Superior temporal gyrus (tissue), 1 donor: Measurements from ENCODE around the gene SPSB1.

Experiments
- DNase-seq: peaks from one replicate; pipeline ENCODE4 v3.0.0-alpha.2; 2016; ENCODE audit errors: extremely low spot score

SPSB1 gene

DNA sequence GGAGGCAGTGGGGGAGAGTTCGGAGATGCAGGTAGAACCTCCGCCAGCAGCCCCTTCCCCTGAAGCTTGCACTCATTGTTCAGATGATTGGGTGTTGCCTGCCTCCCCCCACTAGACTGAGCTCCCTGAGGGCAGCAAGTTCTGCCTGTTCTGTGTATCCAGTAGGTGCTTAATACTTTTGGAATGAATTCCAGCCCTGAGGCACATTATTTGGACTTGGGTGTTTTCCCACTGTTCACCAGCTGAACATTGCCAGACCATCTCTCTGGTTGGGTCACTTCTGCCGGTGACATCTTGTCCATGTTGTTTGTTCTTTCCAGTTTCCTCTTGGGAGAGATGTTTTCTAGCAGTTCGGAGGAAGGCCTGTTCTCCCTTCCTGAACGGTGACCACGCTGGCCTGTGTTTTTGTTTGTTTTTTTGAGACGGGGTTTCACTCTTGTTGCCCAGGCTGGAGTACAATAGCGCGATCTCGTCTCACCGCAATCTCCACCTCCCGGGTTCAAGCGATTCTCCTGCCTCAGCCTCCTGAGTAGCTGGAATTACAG lies 48.7 kb downstream of the SPSB1 start:
- no peak for DNase-seq

DNA sequence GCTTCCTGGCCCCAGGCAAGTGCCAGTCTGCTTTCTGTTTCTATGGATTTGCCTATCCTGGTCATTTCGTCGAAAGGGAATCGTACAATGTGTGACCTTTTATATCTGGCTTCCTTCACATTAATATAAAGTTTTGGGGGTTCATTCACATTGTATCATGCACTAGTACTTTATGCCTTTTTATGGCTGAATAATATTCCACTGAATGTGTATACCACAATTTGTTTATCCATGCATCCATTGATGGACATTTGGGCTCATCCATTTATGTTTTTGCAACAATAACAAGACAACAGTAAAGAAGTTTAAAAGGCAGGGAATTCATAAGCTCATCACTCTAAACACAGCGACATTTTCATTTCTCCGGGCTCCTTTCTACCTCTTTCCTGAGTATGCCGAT lies 50.6 kb downstream of the SPSB1 start:
- DNase-seq, result no peak

DNA sequence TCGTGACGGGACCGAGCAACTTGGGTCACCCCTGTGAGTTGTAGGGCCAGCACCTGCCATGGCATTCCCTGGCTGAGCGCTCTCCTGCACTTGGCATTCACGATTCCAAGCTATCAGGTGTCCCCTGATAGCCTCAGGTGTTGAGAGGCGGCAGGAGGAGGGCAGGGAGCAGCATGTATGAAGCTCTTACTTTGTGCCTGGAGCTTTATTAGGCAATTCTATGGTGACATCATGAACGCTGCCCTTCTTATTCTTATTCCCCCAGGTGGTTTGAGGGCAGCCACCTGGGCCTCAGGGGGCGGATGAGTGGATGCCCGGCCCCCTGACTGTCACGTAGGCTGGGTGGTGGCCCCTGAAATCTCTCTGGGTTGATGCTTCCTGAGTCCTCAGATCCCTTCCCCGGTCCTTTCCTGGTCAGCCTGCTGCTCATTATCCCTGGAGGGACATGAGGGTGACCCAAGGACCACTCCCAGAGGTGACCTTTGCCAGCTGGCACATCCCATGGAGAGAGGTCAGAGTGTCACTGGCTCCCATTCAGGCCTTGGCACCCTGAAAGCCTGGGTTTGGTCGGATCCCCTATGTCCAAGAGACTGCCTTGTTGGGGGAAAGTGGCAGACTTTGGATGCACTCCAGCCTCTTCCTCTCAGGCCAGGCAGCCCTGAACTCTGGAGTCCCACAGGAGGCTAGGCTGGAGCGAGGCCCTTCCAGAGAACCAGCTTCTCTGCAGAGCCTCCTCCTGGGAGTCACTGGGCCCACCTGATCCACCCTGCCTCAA lies 51.9 kb downstream of the SPSB1 start:
- DNase-seq, result no peak

DNA sequence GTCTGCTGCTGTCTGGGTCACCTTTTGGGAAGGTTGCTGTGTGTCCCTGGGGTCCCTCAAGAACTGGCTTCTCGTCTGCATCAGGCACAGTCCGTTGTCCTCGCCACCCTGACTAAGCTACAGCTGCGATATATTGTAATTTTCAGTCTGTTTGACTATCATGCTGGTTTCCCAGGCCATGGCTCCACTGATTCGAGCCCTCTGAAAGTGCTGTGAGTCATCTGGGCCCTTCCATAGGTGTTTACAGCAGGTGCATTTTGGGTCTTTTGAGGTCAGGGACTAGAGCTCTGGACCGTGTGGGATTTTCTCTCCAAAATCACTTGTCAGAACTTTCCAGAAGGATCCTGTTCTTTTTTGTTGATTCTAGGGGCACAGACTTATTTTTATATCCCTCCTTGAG lies 52.8 kb downstream of the SPSB1 start:
- no peak for DNase-seq

DNA sequence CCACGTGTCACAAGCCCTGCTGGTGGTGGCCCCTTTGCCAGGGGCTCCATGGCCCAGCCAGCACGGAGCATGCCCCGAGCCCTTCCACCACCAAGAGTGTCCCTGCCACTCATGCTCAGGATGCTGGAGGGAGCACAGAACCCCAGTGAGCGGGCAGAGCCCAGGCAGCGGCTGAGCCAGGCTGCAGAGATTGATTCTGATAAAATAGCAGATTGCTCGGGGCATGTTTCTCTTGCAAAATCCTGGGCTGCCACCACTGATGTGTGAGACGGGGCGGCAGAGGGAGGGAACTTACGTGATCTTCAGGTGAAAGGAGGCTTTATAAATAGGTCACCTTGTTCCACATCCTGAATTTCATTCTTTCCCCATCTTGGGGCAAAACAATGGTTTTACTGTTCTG lies 53.2 kb downstream of the SPSB1 start:
- no peak for DNase-seq

DNA sequence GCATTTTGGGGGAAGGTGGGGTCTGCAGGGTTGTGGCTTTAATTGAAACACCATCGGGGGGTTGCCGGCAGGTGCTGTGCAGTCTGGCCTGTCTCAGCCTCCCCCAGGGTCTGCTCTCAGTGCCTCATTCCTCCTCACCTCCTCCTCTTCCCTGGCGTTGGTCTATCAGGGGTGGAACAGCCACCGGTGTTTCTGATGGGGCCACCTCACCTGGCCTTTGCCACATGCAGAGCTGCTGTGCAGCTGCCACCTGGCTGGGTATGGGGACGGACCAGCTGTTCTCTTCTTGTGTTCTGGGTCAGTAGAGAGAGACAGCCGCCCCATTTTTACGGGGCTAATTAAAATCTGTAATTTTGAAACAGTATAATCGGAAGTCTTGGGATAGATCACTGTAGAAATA lies 53.9 kb downstream of the SPSB1 start:
- no peak for DNase-seq

DNA sequence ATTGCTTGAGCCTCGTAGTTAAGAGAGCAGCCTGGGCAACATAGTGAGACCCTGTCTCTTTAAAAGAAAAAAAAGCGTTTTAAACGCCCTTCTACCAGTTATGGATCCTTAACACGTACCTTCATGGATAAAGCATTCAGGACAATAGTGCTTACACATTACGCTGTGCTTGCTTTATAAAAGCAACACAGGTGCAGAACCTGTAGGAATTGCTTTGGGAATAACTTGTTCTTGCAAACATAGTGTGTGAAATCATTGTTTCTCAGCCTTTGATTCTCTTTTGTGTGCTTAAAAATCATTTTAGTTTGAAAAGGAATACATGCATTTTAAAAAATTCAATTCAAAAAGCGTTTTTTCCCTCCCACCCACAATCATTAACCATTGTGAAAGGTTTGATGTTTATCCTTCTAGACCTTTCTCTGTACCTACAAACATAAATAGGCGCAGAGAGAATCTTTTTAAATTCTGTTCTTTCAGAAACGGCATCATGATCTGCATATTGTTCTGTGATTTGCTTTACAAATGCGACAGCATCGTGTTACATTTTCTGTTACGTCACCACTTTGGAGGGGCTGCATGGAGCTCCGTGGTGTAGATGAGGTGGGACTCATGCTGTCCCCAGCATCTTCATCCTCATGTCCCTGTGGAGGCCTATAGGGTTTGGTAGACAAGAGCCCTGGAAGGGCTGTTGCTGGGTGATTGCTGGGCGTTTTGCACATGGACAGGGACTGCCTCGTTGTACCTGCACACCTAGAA lies 54.6 kb downstream of the SPSB1 start:
- no peak for DNase-seq

DNA sequence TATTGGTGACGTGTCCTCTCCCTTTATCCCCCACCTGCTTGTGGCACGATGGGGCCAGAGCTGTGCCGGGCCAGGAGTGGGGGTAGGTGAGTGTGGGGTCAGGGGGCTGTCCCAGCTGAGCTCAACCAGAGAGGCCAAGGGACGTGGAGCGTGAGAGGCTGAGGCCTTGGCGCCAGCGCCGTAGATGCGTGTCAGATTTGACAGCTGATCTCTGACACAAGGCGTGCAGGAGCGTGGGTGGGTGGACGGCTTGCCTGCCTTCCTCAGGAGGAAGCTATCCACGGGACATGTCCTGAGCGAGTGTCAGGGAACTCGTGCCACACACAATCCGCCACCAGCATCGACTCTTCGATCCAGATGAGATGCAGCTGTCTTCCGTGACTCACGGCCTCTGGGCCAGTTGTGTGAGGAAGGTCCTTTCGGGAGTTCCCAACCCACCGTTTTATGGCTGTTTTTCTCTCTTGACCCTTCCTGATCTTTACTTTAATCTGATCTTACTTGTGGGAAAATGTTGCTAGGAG lies 56.7 kb downstream of the SPSB1 start:
- no peak for DNase-seq

DNA sequence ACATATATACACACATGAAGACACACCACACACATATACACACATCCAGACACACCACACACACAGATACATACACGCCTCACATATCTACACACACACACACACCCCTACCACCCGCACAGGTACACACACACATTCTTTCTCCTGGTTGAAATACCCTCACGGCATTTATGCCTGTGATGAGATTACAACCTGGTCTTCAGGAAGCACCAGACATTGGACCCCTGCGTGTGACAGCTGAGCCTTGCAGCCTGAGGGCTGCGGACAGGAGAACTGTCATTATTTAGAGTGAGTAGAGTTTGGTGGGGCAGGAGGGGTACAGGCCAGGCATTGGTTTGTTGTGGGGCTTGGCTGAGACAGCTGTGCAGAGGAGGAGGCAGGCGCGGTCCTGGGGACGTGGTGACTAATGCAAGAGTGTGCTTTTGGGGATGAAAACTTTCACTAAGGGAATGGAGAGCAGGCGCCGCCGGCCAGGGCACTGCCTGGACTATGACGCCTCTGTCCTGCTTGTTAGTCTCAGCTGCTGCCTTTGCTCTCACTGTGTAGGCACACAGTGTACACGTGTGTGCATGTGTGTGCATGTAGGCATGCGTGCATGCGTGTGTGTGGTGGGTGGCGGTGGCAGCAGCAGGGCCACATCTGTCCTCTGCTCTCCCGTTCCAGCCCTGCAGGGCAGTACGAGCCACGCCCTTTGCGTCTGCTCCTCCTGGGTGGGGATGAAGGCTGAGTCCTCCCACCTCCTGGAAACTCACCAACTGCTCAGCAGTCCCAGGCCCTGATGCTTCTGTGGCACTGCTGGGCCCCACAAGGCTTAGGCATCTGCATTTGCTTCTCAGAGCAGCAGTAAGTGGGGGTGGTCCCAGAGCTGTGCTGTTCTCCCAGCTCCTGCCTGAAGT lies 57.6 kb downstream of the SPSB1 start:
- no peak for DNase-seq

DNA sequence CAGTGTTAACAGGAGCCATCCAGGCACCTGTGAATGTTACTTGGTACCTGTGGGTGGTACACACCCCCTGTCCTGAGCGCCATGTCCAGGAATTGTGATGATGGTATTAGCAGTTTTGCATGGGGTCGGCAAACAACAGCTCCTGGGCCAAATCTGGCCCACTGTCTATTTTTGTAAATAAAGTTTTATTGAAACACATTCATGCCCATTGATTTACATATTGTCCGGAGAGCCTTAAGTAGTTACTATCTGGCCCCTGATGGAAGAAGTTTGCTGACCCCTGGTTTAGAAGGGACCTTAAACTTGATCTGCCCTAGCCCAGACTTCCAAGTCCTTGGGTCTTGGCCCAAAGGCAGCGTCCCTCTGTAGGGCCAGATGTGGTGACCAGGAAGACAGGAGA lies 58.3 kb downstream of the SPSB1 start:
- no peak for DNase-seq

DNA sequence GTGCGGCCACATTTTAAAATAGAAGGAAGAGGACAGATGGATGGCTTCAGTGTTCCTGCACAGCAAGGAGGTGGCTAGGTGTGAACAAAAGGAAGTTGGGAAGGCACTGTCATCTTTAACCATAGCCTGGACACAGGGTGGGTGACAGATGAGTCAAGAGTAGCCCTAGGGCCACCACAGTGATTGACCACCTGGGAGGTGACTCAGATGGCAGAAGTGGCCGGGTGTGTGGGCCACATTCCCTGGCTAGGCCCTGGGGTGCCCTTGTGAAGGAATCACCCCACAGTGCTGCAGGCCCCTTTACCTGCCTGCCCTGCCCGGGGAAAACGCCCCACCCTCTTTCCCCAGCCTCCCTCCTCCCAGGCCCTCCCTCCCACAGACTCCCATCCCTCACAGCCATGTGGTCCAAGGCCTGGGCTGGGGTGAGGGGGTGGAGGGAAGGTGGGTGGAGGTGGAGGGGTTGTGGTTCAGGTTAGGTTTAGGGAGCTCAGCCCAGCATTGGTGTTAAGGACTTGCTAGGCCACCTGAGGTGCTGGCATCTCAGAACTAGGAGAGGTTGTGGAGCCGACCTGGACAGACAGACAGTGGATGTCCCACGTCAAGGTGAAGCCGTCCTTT lies 59.1 kb downstream of the SPSB1 start:
- no peak for DNase-seq

DNA sequence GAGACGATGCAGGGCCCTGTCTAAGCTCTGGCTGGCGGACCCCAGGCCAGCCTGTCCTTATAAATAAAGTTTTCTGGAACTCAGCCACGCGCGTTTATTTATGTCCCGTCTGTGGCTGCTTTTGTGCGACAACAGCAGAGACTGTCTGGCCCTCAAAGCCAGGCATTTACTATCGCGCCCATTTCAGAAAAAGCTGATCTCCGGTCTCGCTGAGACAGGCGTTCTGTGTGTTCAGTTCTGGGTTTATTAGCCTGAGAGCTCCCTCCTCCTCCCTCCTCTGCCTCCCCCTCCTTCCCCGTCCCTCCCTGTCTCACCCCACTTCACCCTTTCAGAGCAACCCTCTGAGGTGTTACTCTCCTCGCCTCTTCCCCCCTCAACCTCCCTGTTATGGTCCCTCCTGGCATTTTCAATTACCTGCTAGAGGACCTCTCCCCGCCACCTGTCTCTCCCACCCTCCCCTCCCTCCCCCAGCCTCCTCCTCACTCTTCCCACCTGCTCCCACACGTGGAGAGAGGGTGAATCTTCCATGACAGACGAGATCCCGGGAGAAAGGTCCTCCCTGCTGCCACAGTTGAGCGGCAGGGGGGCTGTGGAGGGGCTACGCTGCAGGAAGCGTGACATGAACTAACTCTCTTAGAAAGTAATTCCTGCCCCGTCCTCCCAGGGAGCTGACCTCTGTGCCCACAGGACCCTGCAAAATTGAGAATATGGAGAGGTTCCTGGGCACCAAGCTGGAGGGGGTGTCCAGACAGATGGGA lies 59.9 kb downstream of the SPSB1 start:
- peak; percentile 45 for DNase-seq

DNA sequence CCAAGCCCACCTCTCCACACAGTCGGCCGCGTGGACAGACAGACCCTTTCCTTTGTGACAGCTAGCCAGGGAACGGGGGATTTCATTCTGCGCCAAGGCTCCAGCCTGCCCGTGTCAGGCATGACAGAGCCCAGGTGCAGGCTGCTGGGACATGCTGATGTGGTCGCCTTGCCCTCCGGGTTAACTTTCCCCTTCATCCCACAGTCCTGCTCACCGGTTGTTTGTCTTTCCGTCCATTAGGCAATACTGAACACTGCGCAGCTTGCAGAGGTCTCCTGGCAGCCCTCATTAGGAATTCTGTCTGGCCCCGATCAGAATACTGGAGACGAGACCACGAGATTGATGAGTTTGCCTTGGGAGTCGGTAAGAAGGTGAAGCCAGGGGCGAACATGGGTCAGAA lies 62.8 kb downstream of the SPSB1 start:
- DNase-seq, result no peak

DNA sequence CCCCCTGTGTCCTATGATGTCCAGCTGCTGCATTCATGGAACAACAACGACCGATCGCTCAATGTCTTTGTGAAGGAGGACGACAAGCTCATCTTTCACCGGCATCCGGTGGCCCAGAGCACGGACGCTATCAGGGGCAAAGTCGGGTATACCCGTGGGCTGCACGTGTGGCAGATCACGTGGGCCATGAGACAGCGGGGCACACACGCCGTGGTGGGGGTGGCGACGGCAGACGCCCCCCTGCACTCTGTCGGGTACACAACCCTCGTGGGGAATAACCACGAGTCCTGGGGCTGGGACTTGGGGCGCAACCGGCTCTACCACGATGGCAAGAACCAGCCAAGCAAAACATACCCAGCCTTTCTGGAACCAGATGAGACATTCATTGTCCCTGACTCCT lies 63.3 kb downstream of the SPSB1 start:
- DNase-seq, result no peak

DNA sequence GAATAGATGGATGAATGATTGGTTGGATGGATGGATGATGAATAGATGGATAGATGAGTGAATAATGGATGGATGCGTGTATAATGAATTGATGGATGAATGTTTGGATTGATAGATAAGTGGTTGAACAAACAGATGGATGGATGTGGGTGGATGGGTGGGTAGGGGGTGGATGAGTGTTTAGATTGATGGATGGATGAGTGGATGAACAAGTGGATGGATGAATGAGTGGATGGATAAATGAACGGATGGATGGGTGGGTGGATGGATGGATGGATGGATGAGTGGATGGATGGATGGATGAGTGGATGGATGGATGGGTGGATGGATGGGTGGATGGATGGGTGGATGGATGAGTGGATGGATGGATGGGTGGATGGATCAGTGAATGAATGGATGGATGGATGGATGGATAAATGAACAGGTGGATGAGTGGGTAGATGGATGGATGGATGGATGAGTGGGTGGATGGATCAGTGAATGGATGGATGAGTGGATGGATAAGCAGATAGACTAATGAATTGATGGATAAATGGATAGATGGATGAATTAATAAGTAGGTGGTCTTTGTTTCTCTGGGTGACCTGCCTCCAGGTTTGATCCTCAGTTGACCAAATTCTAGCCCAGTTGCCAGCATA lies 64.3 kb downstream of the SPSB1 start:
- no peak for DNase-seq

DNA sequence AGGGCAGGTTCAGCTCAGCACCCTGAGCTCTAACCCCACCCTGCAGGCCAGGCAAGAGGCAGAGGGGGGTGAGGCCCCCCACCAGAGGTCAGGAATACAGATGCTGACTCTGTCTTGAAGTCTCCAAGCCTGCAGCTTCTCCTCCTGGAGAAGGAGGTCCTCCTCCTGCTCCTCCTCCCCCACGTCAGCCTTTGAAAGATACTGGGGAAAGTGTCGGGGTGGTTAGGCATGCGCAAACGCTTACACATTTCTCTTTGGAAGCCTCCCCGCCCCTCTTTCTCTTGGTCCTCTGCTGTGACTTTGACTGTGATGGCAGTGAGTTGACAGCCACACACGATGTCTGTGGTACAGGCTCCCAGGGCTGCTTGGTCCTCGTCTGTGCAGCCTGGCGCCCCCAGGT lies 65.3 kb downstream of the SPSB1 start:
- DNase-seq, result no peak

DNA sequence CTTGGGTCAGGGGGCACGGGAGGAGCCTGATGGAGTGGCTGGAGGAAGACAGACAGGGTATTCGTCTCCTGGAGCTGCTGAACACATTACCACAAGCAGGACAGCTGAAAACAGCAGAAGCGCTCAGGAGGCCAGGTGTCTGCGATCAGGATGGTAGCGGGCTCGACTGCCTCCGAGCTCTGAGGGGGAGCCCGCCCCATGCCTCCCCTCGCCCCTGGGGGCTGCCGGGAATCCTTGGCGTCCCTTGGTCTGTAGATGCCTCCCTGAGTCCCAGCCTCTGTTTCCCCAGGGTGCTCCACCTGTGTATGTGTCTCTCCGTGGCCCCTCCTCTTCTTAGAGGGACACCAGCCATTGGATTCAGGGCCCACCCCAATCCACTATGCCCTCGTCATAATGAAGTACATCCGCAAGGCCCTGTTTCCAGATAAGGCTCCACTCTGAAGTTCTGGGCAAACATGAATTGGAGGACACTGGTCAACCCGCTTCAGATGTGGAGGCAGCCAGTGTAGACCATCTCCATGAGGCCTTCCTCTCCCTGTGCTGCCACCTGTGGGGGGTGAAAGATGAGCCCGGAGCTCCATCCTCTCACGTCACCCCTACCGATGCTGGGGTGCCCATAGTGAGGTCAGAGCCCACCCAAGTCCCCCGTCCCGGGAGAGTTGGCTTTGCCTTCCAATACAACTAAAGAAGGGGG lies 67.8 kb downstream of the SPSB1 start:
- no peak for DNase-seq

DNA sequence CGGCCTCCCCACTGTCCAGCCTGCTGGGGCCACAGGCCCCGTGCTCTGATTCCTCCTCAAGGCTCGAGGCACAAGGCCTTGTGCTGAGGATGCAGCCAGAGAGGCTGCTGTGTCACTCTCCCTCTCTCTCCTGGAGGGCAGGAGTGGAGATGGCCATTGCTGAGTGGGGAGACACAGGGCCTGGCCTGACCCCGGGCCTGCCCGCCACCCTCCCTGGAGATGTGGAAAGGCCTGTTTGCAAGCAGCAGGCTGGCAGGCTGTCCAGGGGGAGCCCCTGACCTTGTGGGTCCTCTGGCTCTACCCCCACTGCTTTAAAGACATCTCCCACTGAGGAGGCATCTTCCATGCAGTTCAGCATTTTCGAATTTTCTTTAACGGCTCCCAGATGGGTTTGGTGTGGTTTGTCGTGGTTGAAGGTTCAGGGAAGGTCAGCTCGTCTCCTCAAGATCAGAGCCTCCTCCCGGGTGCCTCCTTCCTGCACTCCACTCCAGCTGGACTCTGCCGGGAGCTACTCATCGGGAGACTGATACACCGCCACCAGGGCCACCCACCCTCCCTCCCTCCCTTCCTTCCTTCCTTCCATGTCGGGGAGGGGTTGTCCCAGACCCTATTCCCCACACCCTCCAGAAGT lies 69.1 kb downstream of the SPSB1 start:
- DNase-seq, result no peak

DNA sequence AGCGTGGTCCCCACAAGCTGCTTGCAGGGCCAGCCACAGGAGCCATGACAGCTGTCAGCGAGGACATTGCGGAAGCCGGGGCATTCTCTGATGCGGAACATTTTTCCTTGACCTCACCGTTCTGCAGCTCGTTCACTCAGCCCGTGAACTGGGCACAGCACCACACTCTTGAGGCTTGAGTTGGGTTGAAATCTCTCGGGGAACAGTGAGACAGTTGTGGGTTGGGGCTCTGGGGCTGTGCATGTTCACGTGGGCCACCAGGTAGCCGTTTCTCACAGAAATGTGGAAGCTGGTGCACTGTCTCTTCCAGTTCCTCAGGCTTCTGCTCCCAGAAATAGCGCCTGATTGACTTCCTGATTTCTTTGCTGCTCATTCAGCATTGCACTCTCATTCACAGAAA lies 69.8 kb downstream of the SPSB1 start:
- DNase-seq, result peak; percentile 40
